Fibroblast of lung (primary cell): ENCODE results near the gene SPIN1. TPM values are rescaled to one million over a fixed set of nuclear protein-coding genes. Genes with fewer than 3 reads are reported as not detected.
A peak's percentile ranks its signal among the peaks of the same experiment; 100 is the strongest.

Experiments
- DNase-seq, 2 donors: peaks; one replicate each; pipeline versions ENCODE4 v3.0.0 to v3.0.0-alpha.2; 2010; ENCODE audit warnings: low read depth in 2 of 2
- H2AFZ ChIP-seq: 2 replicates; pipeline ENCODE4 v1.5.1; 2012; ENCODE audit warnings: low read length, control low read depth, inconsistent platforms
- H3K27ac ChIP-seq: 2 replicates; pipeline ENCODE4 v1.5.1; 2011; ENCODE audit warnings: low read length, control low read depth; ENCODE audit not compliant: insufficient read depth
- H3K27me3 ChIP-seq: 2 replicates; pipeline ENCODE4 v1.5.1; 2011; ENCODE audit warnings: mild to moderate bottlenecking, low read length; ENCODE audit not compliant: control insufficient read depth, insufficient read depth
- H3K36me3 ChIP-seq: 2 replicates; pipeline ENCODE4 v1.5.1; 2011; ENCODE audit warnings: low read length; ENCODE audit not compliant: control insufficient read depth, insufficient read depth
- H3K4me1 ChIP-seq: 2 replicates; pipeline ENCODE4 v1.5.1; 2011; ENCODE audit warnings: low read length; ENCODE audit not compliant: control insufficient read depth, insufficient read depth; ENCODE audit errors: extremely low read depth
- H3K4me2 ChIP-seq: 2 replicates; pipeline ENCODE4 v1.5.1; 2011; ENCODE audit warnings: low read length, control low read depth; ENCODE audit not compliant: insufficient read depth; ENCODE audit errors: extremely low read depth
- H3K4me3 ChIP-seq, 4 experiments: fragments of 200-600 bp in 1 of 4; sonication (generic) in 1 of 4; replicated peaks in 1 of 4; 2 replicates each; pipeline ENCODE4 v1.5.1; 2011 to 2016; ENCODE audit warnings: low read length in 4 of 4, low read depth in 3 of 4, mild to moderate bottlenecking in 3 of 4, control low read depth in 2 of 4, inconsistent platforms in 1 of 4, mixed read lengths in 1 of 4; ENCODE audit not compliant: insufficient read depth in 1 of 4; ENCODE audit errors: control extremely low read depth in 1 of 4
- H3K79me2 ChIP-seq: 2 replicates; pipeline ENCODE4 v1.5.1; 2012; ENCODE audit warnings: mild to moderate bottlenecking, low read length, inconsistent platforms; ENCODE audit not compliant: control insufficient read depth, insufficient read depth
- H3K9ac ChIP-seq: 2 replicates; pipeline ENCODE4 v1.5.1; 2011; ENCODE audit warnings: mild to moderate bottlenecking, low read length, control low read depth; ENCODE audit not compliant: insufficient read depth
- H3K9me3 ChIP-seq: 2 replicates; pipeline ENCODE4 v1.5.1; 2012; ENCODE audit warnings: low read depth, low read length; ENCODE audit not compliant: control insufficient read depth, insufficient read depth
- H4K20me1 ChIP-seq: 2 replicates; pipeline ENCODE4 v1.5.1; 2011; ENCODE audit warnings: low read length; ENCODE audit not compliant: control insufficient read depth, insufficient read depth; ENCODE audit errors: extremely low read depth
- EZH2 ChIP-seq: IDR thresholded peaks from 2 replicates; pipeline ENCODE4 v1.5.1; 2012; ENCODE audit warnings: low read length, control low read depth, mild to moderate bottlenecking; ENCODE audit errors: missing control alignments
- polyA plus RNA-seq, 2 donors: library from polyadenylated mRNA; depleted of rRNA in 1 of 2; stranded (reverse) in 1 of 2; unstranded in 1 of 2; fragments of >200 nt; gene quantifications; 2 replicates each; pipeline ENCODE4 v1.2.1, GENCODE V29; 2011 to 2012; ENCODE audit warnings: missing spikeins in 1 of 2
- total RNA-seq: library from RNA; depleted of rRNA; stranded (reverse); fragments of >200 nt; gene quantifications from 2 replicates; pipeline ENCODE4 v1.2.1, GENCODE V29; 2014
- TF ChIP-seq, protein P1 (sequence below), 2 donors: IDR thresholded peaks in 1 of 2; conservative IDR thresholded peaks in 1 of 2; 1 replicate in 1 of 2; 2 replicates in 1 of 2; pipeline ENCODE4 v1.5.1; 2011 to 2012; ENCODE audit warnings: low read length in 2 of 2, control low read depth in 1 of 2, inconsistent platforms in 1 of 2, low read depth in 1 of 2, mild to moderate bottlenecking in 1 of 2

The SPIN1 gene
- total and polyA plus RNA-seq, 2 donors (not counting 1 experiment from before 2014, with no cell fraction given), result 96.9 to 121 TPM

DNA sequence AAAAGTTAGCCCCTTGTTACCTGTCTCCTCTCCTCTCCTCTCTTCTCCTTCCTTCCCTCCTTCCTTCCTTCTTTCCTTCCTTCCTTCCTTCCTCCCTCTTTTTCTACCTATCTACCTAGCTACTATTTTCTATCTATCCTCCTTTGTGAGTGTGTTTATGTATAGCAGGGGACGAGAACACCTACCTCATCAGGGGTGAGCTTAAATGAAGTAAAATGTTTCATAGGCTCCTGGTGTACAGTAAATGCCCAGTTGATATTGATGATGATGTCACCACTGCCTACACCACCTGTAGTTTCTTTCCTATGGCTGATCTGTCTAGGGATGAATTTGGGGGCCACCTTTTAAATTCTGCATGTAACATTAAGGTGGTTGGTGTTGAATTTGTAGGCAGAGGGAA lies 4.3 kb downstream of the SPIN1 start:
- H2AFZ ChIP-seq, result no peak overlapping the region
- no peaks in the 10 kb centered on the region for H3K9me3 ChIP-seq
- H3K79me2 ChIP-seq, result peaks cover 81% of the 10 kb centered on the region
- H3K27me3 ChIP-seq, result no peaks in the 10 kb centered on the region
- H3K27ac ChIP-seq, result no peak overlapping the region
- H3K4me2 ChIP-seq, result no peak overlapping the region
- no peak for DNase-seq
- H4K20me1 ChIP-seq, result no peaks in the 10 kb centered on the region
- H3K9ac ChIP-seq, result no peak overlapping the region
- no peak overlapping the region for H3K4me3 ChIP-seq
- peaks cover 5% of the 10 kb centered on the region for H3K4me1 ChIP-seq
- H3K36me3 ChIP-seq, result no peaks in the 10 kb centered on the region
- no peak for TF ChIP-seq EZH2
- TF ChIP-seq, protein P1, sequence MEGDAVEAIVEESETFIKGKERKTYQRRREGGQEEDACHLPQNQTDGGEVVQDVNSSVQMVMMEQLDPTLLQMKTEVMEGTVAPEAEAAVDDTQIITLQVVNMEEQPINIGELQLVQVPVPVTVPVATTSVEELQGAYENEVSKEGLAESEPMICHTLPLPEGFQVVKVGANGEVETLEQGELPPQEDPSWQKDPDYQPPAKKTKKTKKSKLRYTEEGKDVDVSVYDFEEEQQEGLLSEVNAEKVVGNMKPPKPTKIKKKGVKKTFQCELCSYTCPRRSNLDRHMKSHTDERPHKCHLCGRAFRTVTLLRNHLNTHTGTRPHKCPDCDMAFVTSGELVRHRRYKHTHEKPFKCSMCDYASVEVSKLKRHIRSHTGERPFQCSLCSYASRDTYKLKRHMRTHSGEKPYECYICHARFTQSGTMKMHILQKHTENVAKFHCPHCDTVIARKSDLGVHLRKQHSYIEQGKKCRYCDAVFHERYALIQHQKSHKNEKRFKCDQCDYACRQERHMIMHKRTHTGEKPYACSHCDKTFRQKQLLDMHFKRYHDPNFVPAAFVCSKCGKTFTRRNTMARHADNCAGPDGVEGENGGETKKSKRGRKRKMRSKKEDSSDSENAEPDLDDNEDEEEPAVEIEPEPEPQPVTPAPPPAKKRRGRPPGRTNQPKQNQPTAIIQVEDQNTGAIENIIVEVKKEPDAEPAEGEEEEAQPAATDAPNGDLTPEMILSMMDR (conservative IDR thresholded peaks at IDR 0.05 in 1 of 2, IDR thresholded peaks at IDR 0.05 in 1 of 2; ENCODE audit: low read depth in 1 of 2, low read length in 2 of 2), result no peak

- no peaks in the 10 kb centered on the region for H3K36me3 ChIP-seq
- no peaks in the 10 kb centered on the region for H3K9me3 ChIP-seq
- H4K20me1 ChIP-seq, result no peaks in the 10 kb centered on the region
- H3K79me2 ChIP-seq, result peaks cover 91% of the 10 kb centered on the region
- H2AFZ ChIP-seq, result no peak overlapping the region
- DNase-seq, result peak; percentile 66 to 93
- peaks cover 24% of the 10 kb centered on the region for H3K4me1 ChIP-seq
- H3K27me3 ChIP-seq, result no peaks in the 10 kb centered on the region
- H3K4me3 ChIP-seq, result no peak overlapping the region
- H3K27ac ChIP-seq, result no peak overlapping the region
- TF ChIP-seq, protein P1 (conservative IDR thresholded peaks at IDR 0.05 in 1 of 2, IDR thresholded peaks at IDR 0.05 in 1 of 2; ENCODE audit: low read depth in 1 of 2, low read length in 2 of 2), result no peak
- TF ChIP-seq EZH2, result no peak
- H3K4me2 ChIP-seq, result no peak overlapping the region
- H3K9ac ChIP-seq, result no peak overlapping the region
Observed at GRCh38 chr9:88396836-88397577, 8.8 kb downstream of the SPIN1 start.

DNA sequence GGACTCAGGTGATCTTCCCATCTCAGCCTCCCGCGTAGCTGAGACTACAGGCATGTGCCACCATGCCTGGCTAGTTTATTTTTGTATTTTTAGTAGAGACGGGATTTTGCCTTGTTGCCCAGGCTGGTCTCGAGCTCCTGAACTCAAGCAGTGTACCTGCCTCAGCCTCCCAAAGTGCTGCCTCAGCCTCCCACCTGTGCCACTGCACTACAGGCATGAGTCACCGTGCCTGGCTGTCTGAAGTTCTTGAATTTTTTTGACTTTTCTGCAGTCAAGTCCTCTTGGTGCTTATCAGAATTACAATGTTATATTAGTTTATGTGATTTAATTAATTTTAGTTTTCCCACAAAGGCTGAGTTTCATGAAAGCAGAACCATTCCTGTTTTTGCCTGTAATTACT lies 9.8 kb downstream of the SPIN1 start:
- TF ChIP-seq, protein P1 (conservative IDR thresholded peaks at IDR 0.05 in 1 of 2, IDR thresholded peaks at IDR 0.05 in 1 of 2; ENCODE audit: low read depth in 1 of 2, low read length in 2 of 2), result no peak
- no peak for TF ChIP-seq EZH2
- Histone ChIP-seq H4K20me1 (no peaks in the 10 kb centered on the region), H2AFZ (no peak overlapping the region), H3K4me1 (peaks cover 24% of the 10 kb centered on the region), H3K9ac (no peak overlapping the region), H3K9me3 (no peaks in the 10 kb centered on the region), H3K4me2 (no peak overlapping the region), H3K79me2 (peaks cover 92% of the 10 kb centered on the region), H3K36me3 (no peaks in the 10 kb centered on the region), H3K27ac (no peak overlapping the region), H3K4me3 (no peak overlapping the region), H3K27me3 (no peaks in the 10 kb centered on the region)
- DNase-seq, result peak in 1 of 2 donors; percentile 27
